GM19467 (cell line): Measurements from ENCODE around the gene FNTB.

ENCODE experiments used
- ATAC-seq: cut with Tn5 transposase; IDR thresholded peaks from one replicate; pipeline ENCODE4 v1.9.1; 2021; ENCODE audit warnings: mild to moderate bottlenecking, moderate library complexity; ENCODE audit not compliant: unreplicated experiment

FNTB gene

DNA sequence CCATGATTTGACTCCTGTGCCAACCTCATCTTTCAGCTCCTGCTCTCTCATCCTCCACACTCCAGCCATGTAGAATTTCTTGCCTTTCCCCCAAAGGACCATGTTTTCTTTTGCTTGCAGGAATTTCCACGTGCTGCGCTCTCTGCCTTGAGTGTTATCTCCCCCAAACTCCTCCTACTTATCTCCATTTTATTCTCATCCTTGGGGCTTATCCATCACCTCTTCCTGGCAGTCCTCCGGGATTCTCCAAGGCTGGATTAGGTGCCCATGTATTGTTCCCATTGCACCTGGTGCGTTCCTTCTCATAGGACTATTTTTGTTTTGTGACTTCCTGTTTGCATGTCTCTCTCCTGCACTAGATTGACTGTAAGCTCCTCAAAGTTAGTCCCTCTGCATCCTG, 122.7 kb downstream of the FNTB start:
- no peak for ATAC-seq

DNA sequence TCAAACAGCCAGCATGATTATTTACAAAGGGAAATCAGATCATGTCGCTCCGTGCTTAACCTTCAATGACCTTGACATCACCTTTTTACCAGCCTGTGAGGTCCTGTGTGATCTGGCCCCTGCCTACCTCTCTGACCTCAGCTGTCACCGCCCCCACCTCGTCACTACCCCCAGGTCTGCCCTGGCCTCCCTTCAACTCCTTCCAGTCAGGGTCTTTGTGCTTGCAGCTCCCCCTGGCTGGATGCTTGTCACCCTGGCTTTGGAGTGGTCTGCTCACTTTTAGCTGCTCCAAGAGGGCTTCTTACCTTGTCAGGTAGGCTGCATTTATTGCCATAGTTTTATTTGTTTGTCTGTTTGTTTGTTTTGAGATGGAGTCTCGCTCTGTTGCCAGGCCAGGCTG, 123.8 kb downstream of the FNTB start:
- no peak for ATAC-seq
